ENCODE data around the gene KCNJ9. TPM values are rescaled to one million over a fixed set of nuclear protein-coding genes. Genes with fewer than 3 reads are reported as not detected.

KCNJ9 gene
- total and polyA plus RNA-seq, 2 of the 13 experiments (the other 11 are each of a cell fraction or from before 2014, with no cell fraction given): not detected

DNA sequence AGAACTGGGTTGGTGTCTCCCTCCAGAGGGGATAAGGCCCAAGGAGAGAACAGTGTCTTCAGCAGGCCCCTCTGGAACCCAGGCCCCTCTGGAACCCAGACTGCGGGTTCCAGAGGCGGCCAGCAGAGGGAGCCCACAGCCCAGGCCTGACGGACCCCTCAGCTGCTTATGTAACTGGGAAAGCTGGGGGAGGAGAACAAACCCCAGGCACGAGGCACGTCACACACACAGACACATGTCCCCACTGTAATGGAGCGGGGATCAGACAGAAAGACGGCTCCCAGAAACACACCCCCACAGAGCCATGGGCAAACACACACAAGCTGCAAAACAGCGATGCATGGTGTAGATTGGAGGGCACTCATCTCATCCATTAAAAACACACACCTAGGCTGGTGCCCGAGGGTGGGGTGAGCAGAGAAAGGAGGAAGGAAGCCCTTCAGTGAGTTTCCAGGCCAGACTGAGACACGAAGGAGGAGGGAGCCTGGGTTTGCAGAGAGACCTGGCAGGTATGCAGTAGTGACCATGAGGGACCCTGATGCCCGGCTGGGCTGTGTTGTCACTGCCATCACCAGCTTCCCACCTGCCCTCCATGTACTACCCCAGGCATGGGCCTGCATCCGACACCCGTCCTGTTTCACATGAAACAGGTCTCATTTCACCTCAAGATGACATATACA is 19.8 kb downstream of the KCNJ9 start (continued):
- TF ChIP-seq, protein P1, sequence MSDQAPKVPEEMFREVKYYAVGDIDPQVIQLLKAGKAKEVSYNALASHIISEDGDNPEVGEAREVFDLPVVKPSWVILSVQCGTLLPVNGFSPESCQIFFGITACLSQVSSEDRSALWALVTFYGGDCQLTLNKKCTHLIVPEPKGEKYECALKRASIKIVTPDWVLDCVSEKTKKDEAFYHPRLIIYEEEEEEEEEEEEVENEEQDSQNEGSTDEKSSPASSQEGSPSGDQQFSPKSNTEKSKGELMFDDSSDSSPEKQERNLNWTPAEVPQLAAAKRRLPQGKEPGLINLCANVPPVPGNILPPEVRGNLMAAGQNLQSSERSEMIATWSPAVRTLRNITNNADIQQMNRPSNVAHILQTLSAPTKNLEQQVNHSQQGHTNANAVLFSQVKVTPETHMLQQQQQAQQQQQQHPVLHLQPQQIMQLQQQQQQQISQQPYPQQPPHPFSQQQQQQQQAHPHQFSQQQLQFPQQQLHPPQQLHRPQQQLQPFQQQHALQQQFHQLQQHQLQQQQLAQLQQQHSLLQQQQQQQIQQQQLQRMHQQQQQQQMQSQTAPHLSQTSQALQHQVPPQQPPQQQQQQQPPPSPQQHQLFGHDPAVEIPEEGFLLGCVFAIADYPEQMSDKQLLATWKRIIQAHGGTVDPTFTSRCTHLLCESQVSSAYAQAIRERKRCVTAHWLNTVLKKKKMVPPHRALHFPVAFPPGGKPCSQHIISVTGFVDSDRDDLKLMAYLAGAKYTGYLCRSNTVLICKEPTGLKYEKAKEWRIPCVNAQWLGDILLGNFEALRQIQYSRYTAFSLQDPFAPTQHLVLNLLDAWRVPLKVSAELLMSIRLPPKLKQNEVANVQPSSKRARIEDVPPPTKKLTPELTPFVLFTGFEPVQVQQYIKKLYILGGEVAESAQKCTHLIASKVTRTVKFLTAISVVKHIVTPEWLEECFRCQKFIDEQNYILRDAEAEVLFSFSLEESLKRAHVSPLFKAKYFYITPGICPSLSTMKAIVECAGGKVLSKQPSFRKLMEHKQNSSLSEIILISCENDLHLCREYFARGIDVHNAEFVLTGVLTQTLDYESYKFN (CRISPR knock-in tag; conservative IDR thresholded peaks at IDR 0.05): peak; percentile 18; the same call in 1 of the 2 replicates
- TF ChIP-seq ELF3 (CRISPR knock-in tag; IDR thresholded peaks at IDR 0.05) (0 out of 2 replicates have a peak, but pooled peaks have one; percentile 46), TBL1XR1 (IDR thresholded peaks at IDR 0.05; ENCODE audit: borderline replicate concordance, low read length, partially characterized antibody) (peak; percentile 17), PRPF4 (IDR thresholded peaks at IDR 0.05; ENCODE audit: low read depth, low read length, poor library complexity, severe bottlenecking) (no peak), MED13 (CRISPR knock-in tag; IDR thresholded peaks at IDR 0.05) (no peak), XBP1 (CRISPR knock-in tag; IDR thresholded peaks at IDR 0.05) (no peak), DBP (CRISPR knock-in tag; IDR thresholded peaks at IDR 0.05; ENCODE audit: not compliant biosample characterization) (no peak), CREB1 (IDR thresholded peaks at IDR 0.05) (peak; percentile 24; the same call in 1 of the 2 replicates), CREB1 (CRISPR knock-in tag; IDR thresholded peaks at IDR 0.05) (no peak), ZNF44 (CRISPR knock-in tag; IDR thresholded peaks at IDR 0.05) (no peak), ZNF749 (CRISPR knock-in tag; IDR thresholded peaks at IDR 0.05; ENCODE audit: borderline replicate concordance) (no peak), ZKSCAN8 (CRISPR knock-in tag; IDR thresholded peaks at IDR 0.05; ENCODE audit: borderline replicate concordance) (no peak), SIN3B (IDR thresholded peaks at IDR 0.05; ENCODE audit: low read length) (peak; percentile 43; the same call in 1 of the 2 replicates)
- TF ChIP-seq, protein P2, sequence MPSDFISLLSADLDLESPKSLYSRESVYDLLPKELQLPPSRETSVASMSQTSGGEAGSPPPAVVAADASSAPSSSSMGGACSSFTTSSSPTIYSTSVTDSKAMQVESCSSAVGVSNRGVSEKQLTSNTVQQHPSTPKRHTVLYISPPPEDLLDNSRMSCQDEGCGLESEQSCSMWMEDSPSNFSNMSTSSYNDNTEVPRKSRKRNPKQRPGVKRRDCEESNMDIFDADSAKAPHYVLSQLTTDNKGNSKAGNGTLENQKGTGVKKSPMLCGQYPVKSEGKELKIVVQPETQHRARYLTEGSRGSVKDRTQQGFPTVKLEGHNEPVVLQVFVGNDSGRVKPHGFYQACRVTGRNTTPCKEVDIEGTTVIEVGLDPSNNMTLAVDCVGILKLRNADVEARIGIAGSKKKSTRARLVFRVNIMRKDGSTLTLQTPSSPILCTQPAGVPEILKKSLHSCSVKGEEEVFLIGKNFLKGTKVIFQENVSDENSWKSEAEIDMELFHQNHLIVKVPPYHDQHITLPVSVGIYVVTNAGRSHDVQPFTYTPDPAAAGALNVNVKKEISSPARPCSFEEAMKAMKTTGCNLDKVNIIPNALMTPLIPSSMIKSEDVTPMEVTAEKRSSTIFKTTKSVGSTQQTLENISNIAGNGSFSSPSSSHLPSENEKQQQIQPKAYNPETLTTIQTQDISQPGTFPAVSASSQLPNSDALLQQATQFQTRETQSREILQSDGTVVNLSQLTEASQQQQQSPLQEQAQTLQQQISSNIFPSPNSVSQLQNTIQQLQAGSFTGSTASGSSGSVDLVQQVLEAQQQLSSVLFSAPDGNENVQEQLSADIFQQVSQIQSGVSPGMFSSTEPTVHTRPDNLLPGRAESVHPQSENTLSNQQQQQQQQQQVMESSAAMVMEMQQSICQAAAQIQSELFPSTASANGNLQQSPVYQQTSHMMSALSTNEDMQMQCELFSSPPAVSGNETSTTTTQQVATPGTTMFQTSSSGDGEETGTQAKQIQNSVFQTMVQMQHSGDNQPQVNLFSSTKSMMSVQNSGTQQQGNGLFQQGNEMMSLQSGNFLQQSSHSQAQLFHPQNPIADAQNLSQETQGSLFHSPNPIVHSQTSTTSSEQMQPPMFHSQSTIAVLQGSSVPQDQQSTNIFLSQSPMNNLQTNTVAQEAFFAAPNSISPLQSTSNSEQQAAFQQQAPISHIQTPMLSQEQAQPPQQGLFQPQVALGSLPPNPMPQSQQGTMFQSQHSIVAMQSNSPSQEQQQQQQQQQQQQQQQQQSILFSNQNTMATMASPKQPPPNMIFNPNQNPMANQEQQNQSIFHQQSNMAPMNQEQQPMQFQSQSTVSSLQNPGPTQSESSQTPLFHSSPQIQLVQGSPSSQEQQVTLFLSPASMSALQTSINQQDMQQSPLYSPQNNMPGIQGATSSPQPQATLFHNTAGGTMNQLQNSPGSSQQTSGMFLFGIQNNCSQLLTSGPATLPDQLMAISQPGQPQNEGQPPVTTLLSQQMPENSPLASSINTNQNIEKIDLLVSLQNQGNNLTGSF (CRISPR knock-in tag; IDR thresholded peaks at IDR 0.05): no peak
- TF ChIP-seq, protein P3, sequence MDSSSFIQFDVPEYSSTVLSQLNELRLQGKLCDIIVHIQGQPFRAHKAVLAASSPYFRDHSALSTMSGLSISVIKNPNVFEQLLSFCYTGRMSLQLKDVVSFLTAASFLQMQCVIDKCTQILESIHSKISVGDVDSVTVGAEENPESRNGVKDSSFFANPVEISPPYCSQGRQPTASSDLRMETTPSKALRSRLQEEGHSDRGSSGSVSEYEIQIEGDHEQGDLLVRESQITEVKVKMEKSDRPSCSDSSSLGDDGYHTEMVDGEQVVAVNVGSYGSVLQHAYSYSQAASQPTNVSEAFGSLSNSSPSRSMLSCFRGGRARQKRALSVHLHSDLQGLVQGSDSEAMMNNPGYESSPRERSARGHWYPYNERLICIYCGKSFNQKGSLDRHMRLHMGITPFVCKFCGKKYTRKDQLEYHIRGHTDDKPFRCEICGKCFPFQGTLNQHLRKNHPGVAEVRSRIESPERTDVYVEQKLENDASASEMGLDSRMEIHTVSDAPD (CRISPR knock-in tag; IDR thresholded peaks at IDR 0.05): no peak
- TF ChIP-seq, protein P4, sequence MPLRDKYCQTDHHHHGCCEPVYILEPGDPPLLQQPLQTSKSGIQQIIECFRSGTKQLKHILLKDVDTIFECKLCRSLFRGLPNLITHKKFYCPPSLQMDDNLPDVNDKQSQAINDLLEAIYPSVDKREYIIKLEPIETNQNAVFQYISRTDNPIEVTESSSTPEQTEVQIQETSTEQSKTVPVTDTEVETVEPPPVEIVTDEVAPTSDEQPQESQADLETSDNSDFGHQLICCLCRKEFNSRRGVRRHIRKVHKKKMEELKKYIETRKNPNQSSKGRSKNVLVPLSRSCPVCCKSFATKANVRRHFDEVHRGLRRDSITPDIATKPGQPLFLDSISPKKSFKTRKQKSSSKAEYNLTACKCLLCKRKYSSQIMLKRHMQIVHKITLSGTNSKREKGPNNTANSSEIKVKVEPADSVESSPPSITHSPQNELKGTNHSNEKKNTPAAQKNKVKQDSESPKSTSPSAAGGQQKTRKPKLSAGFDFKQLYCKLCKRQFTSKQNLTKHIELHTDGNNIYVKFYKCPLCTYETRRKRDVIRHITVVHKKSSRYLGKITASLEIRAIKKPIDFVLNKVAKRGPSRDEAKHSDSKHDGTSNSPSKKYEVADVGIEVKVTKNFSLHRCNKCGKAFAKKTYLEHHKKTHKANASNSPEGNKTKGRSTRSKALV (CRISPR knock-in tag; IDR thresholded peaks at IDR 0.05): no peak
